GM12875 (cell line): Measurements from ENCODE around the gene ADGRB3.

Experiments
- H3K4me3 ChIP-seq: one replicate; pipeline ENCODE4 v1.5.1; 2011; ENCODE audit warnings: low read depth, low read length, control low read depth
- CTCF ChIP-seq: IDR thresholded peaks from 2 replicates; pipeline ENCODE4 v1.5.1; 2011; ENCODE audit warnings: low read depth, mild to moderate bottlenecking, control low read depth, inconsistent platforms, low read length, moderate library complexity, borderline replicate concordance; ENCODE audit not compliant: insufficient read depth

ADGRB3 gene

GRCh38 chr6:68642977-68643376 is 7.9 kb downstream of the ADGRB3 start:
- no peak overlapping the region for H3K4me3 ChIP-seq

GRCh38 chr6:68649669-68650068 is 14.6 kb downstream of the ADGRB3 start:
- no peak overlapping the region for H3K4me3 ChIP-seq
- no peak for TF ChIP-seq CTCF

More at GRCh38 chr6:68642977-68643376, 7.9 kb downstream of the ADGRB3 start:
- no peak for TF ChIP-seq CTCF

- no peak overlapping the region for H3K4me3 ChIP-seq
- no peak for TF ChIP-seq CTCF
Observed at GRCh38 chr6:68650142-68650541, 15.1 kb downstream of the ADGRB3 start.

GRCh38 chr6:68651011-68651985 is 16.2 kb downstream of the ADGRB3 start:
- no peak for TF ChIP-seq CTCF
- no peak overlapping the region for H3K4me3 ChIP-seq

- no peak overlapping the region for H3K4me3 ChIP-seq
- no peak for TF ChIP-seq CTCF
Observed at GRCh38 chr6:68652117-68652536, 17.0 kb downstream of the ADGRB3 start.

- TF ChIP-seq CTCF = no peak
- no peak overlapping the region for H3K4me3 ChIP-seq
Observed at GRCh38 chr6:68653074-68653705, 18.1 kb downstream of the ADGRB3 start.

- TF ChIP-seq CTCF = no peak
- H3K4me3 ChIP-seq = no peak overlapping the region
Observed at GRCh38 chr6:68653706-68654089, 18.6 kb downstream of the ADGRB3 start.
